ENCODE results near the gene MVB12B.

DNA sequence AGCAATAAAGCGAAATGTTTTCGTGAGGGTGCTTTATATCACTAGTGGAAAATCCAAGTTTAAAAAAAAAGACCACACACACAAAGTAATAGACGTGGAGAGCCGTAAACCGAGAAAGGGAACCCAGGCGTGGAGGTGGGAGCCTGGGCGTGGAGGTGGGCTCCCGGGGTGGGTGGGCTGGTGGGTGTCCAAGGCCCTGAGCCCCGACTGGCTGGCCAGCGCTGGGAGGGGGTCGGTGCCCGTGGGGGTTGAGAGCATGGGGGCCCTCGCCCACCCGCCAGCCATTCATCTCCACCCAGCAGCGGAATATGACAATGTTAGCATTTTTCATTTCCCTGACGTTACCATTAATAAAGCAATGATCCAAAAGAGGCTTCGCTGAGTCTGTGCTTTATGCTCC, 135.0 kb downstream of the MVB12B start:
- TF ChIP-seq, protein P1, sequence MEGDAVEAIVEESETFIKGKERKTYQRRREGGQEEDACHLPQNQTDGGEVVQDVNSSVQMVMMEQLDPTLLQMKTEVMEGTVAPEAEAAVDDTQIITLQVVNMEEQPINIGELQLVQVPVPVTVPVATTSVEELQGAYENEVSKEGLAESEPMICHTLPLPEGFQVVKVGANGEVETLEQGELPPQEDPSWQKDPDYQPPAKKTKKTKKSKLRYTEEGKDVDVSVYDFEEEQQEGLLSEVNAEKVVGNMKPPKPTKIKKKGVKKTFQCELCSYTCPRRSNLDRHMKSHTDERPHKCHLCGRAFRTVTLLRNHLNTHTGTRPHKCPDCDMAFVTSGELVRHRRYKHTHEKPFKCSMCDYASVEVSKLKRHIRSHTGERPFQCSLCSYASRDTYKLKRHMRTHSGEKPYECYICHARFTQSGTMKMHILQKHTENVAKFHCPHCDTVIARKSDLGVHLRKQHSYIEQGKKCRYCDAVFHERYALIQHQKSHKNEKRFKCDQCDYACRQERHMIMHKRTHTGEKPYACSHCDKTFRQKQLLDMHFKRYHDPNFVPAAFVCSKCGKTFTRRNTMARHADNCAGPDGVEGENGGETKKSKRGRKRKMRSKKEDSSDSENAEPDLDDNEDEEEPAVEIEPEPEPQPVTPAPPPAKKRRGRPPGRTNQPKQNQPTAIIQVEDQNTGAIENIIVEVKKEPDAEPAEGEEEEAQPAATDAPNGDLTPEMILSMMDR (IDR thresholded peaks at IDR 0.05; ENCODE audit: insufficient read depth, low read length): no peak
- TF ChIP-seq POLR2AphosphoS5 (IDR thresholded peaks at IDR 0.05; ENCODE audit: low read depth): no peak
- TF ChIP-seq, protein P2, sequence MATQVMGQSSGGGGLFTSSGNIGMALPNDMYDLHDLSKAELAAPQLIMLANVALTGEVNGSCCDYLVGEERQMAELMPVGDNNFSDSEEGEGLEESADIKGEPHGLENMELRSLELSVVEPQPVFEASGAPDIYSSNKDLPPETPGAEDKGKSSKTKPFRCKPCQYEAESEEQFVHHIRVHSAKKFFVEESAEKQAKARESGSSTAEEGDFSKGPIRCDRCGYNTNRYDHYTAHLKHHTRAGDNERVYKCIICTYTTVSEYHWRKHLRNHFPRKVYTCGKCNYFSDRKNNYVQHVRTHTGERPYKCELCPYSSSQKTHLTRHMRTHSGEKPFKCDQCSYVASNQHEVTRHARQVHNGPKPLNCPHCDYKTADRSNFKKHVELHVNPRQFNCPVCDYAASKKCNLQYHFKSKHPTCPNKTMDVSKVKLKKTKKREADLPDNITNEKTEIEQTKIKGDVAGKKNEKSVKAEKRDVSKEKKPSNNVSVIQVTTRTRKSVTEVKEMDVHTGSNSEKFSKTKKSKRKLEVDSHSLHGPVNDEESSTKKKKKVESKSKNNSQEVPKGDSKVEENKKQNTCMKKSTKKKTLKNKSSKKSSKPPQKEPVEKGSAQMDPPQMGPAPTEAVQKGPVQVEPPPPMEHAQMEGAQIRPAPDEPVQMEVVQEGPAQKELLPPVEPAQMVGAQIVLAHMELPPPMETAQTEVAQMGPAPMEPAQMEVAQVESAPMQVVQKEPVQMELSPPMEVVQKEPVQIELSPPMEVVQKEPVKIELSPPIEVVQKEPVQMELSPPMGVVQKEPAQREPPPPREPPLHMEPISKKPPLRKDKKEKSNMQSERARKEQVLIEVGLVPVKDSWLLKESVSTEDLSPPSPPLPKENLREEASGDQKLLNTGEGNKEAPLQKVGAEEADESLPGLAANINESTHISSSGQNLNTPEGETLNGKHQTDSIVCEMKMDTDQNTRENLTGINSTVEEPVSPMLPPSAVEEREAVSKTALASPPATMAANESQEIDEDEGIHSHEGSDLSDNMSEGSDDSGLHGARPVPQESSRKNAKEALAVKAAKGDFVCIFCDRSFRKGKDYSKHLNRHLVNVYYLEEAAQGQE (IDR thresholded peaks at IDR 0.05; ENCODE audit: insufficient replicate concordance, low read depth): no peak
